DMS153 treated with DMSO at 0.1 percent for 48 hours (cell line): Measurements from ENCODE around the gene LHPP.

Experiments used
- DNase-seq: peaks from one replicate; lab custom pipeline; 2025; ENCODE audit not compliant: unreplicated experiment; lab: John Stamatoyannopoulos, UW

The LHPP gene

DNA sequence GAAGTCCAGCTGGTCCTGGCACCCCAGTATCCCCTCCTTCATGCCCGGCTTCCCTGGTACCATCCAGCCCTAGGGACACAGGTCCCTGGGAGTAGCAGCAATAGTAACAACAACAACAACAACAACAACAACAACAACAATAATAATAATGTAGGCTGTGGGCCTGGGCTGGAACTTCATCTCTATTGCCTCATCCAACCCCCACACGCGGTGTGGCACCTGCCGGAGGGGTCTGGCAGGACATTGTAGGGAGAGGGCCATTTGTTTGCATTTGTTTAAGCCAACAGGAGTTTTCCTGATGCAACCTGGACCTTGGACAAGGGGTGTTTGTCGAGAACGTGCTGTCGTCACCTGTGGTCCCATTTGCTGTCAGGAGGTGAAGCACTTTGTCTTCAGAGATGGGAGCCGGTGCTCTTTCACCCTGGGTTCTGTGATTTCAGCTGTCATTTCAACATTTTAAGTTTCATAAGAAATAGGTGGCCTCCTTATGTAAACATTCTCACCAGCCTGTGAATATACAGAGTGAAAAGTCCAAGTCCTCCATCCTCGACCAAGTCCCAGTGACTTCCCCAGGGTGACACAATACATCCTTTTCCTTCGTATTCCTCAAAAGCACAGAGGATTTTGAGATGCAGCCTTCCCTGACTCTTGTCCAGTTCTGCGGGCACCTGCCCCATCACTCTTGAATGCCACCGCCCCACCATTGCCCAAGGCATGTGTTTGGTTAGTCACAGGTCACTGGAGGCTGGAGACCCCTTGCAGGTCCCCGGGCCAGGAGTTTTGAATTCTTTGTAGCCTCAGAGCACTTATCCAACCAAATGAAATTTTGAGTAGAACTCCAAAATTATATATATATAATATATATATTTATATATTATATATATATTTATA lies 9.2 kb downstream of the LHPP start:
- DNase-seq: no peak

GRCh38 chr10:124472071-124472470 lies 10.4 kb downstream of the LHPP start:
- no peak for DNase-seq

- no peak for DNase-seq
Observed at GRCh38 chr10:124473070-124473469, 11.4 kb downstream of the LHPP start.

- no peak for DNase-seq
Observed at GRCh38 chr10:124474514-124475070, 13.0 kb downstream of the LHPP start.

- no peak for DNase-seq
Observed at GRCh38 chr10:124476043-124476725, 14.6 kb downstream of the LHPP start.

DNA sequence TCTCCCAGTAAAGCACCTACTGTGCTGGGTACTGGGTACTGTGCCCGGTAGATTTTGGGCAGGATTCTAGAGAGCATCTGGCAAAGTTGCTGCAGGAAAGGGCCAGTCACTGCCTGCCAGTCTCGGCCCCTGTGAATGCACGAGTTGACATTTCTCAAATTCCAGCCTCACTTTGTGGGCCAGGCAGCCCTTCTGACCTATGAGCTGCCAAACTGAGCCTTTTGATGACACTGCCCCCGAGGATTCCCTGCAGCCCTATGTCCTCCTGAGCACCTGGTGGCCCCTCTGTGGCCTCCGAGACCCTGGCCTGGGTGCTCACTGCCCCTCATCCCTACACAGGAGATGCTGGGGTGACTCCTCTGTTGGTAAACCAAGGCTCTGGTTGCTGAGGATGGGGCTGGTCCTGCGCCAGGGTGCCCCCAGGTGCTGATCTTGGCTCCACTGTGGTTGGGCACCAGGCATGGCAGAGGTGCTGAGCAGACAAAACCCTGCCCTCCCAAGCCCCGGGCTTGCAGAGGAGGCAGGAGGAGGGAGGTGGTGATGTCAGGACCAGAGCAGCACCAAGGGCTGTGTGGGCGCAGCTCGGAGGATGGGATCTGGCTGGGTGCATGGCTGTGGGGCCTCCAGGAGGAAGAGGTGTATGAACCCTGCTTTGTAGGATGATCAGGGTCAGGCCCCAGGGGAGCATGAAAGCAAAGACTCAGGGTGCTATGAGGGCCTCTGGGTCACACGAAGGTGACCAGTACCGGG lies 16.2 kb downstream of the LHPP start:
- no peak for DNase-seq

DNA sequence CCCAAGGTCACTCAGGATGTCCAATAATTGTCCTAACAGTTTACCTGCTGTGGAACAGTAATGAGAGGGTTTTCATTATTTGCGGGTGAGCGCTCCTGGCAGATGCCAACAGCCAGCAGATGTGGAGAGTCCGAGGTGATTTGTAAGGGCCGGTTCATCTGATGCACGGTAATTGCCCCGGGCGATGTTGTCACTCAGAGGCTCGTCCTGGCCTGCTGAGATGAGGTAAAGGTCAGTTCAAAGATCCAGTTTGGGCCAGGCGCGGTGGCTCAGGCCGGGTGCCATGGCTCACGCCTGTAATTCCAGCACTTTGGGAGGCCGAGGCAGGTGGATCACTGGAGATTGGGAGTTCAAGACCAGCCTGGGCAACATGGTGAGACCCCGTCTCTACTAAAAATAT lies 16.9 kb downstream of the LHPP start:
- DNase-seq: no peak

DNA sequence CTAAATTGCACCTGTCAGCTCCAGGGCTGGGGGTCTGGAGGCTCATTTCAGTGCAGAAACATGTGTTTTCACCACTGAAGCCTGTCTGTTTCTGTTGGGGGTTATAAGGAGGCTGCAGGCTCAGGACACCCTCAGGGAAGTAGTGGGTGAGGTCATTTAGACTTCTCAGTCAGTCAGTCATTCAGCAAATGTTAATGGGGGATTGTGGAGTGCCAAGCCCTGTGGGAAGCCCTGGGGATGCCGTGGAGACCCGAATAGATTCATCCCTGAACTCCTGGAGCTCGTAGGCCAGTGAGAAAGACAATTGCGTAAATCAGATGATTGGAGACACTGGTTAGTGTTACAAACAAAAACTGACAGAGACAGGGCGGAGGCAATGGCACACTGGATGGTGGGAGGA lies 19.2 kb downstream of the LHPP start:
- DNase-seq: no peak

DNA sequence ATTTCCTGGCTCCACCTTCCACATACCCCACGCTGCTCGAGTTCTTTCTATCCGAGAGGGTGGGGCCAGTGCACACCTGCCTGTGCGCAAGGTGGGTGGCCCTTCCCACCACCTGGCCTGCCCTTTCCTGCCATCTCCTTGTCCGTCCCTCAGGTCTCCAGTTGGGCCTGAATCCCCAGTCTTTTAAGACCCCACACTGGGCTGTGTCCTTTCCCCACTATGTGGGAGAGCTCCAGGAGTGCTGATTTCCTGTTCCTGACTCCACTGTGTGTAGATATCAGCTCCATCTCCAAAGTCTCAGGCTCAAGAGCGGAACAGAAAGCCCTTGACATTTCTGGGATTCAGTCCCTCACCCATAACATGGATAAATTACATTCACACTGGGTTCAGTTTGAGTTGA lies 20.1 kb downstream of the LHPP start:
- DNase-seq: no peak

GRCh38 chr10:124482236-124482800 lies 20.7 kb downstream of the LHPP start:
- DNase-seq: no peak

- DNase-seq: no peak
Observed at GRCh38 chr10:124482876-124483275, 21.3 kb downstream of the LHPP start.

DNA sequence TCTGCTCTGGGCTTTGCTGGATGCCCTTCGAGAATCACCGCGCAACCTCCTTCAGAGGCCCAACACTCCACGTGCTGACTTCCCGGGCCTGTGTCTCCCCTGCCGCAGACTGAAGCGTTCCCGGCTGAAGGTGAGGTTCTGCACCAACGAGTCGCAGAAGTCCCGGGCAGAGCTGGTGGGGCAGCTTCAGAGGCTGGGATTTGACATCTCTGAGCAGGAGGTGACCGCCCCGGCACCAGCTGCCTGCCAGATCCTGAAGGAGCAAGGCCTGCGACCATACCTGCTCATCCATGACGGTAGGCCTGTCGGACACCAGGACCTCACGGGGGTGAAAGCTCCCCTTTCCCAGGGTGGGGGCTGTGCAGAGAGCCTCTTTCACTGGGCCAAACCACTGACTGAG lies 22.4 kb downstream of the LHPP start:
- no peak for DNase-seq

DNA sequence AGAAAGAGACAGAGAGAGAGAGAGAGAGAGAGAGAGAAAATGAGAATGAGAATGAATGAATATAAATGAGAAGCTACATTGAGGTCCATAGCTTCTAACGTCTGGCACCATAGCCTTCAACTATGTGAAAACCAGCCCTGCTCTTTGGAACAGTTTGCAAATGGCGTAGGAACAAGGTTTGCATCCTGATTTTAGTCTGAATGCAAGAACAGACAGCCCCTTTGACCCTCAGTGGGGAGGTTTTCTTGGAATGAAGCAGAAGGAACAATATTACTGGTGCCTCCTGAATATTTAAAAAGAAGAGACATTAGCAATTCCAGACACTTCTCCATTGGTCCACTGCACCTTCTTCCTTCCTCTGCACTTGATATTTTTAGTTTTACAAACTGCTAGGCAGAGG lies 23.0 kb downstream of the LHPP start:
- no peak for DNase-seq

GRCh38 chr10:124486635-124487034 lies 25.0 kb downstream of the LHPP start:
- no peak for DNase-seq

GRCh38 chr10:124491105-124491504 lies 29.5 kb downstream of the LHPP start:
- no peak for DNase-seq

- no peak for DNase-seq
Observed at GRCh38 chr10:124492266-124492665, 30.6 kb downstream of the LHPP start.

GRCh38 chr10:124493214-124493882 lies 31.7 kb downstream of the LHPP start:
- no peak for DNase-seq

DNA sequence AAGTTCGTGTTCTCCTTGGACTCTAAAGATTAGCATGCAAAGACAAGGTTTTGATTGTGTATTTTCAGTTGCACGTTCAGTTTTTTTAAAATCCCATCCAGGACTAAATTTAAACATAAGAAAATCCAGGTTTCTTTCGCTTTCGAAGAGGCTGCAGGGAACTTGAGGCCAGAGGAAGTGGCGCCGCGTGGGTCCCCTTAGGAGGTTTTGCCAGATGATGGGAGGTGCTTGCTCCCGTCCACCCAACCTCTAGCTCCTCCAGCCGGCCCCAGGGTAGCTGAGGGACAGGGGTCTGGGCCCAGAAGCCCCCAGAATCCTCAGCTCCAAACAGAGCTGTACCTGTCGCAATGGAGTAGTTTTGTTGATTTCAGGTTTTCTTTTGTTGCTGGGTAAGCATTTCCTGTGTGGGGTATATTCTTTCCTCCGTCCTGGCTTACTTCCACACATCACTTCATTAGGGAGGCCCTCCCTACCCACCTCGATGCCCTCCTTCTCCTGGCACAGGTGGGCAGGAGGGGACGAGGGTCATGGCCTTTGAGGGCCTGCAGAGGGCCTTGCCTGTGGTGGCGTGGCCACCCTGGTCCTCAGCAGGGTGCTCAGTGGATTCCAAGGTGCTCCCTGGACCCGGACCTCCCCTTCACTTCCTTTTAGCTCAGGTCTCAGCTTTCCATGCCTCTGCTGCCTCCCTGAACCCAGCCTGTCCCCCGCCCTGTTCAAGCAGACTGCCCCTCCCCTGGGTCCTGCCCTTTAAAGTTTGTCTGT lies 32.6 kb downstream of the LHPP start:
- no peak for DNase-seq

DNA sequence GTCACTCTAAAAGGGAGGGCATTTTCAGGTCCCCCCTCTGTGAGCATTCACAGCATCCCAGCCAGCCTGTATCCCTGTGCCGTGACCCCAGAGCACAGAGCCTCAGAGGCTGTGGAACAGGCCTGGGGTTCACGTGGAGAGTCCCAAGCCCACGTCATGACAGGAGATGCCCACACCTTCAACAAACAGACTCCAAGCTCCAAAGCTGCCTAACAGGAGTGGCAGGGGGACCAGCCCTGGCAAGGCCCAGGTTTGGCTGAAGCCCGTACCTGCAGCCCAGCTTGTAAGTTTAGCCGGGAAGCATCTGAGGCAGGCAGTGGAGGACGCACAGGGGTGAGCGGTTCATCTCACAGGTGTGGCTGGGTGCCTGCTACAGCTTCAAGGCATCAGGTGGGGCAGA lies 33.5 kb downstream of the LHPP start:
- no peak for DNase-seq

DNA sequence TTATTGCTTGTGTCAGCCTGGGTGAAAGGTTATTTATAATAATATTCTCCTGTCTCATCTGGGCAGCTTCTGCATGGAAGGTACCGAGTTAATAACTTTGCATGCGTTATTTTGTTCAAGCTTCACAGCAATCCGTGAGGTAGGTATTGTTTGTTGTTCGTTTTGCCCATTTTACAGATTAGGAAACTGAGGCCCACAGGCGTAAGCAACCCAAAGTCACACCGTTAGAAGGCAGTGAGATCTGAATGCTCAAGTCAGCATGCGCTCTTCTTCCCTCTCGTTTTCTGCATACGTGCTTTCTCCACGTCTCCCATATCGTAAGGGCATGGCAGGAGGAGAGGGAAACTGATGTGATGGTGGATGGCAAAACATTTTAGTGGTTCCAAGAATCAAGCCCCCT lies 34.1 kb downstream of the LHPP start:
- DNase-seq: no peak
